ENCODE results near the gene ID3. TPM values are rescaled to one million over a fixed set of nuclear protein-coding genes. Genes with fewer than 3 reads are reported as not detected.

Gene ID3, protein sequence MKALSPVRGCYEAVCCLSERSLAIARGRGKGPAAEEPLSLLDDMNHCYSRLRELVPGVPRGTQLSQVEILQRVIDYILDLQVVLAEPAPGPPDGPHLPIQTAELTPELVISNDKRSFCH
- 332 and 376 TPM in 2 replicates for total RNA-seq (2014; rRNA removed; shearing (Covaris generic))
- 680 and 684 TPM in 2 replicates for polyA plus RNA-seq (2016; fragmentation: Nextera tagmentation; extraction: Ambion mirVana)

DNA sequence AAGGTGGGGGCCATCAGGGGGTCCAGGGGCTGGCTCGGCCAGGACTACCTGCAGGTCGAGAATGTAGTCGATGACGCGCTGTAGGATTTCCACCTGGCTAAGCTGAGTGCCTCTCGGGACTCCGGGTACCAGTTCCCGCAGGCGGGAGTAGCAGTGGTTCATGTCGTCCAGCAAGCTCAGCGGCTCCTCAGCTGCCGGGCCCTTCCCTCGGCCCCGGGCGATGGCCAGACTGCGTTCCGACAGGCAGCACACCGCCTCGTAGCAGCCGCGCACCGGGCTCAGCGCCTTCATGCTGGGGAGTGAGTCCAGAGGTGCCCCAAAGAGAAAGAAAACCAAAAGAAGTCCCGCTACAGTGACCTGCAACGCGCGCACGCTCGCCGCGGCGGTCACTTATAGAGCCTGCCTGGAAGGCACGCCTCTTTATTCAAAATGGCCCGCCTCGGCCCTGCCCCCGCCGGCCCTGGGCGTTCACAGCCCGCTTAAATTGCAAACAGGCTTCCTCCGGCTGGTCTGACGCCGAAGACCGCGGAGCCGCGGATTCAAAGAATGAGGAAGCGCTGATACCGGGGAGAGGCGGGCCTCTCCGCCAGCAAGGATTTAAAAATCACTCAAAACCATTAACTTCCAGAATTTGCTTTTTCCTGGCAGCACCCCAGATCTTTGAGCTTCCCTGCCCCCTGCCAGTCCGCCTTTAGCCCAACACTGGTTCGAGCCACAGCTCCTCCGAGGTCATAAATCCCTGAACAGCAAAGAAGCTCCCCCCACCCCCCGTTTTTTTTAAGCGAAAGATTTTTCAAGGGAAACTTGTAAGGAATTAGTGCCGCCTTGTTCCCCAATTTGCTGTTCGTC, at the start of gene ID3:
Gene ID3 (minus strand): TSS at position 366 of the 849 bp plus-strand sequence. CDS start 75 bp downstream, at position 291.
- peaks cover 70% of the 10 kb centered on the region for H3K4me1 ChIP-seq (ENCODE audit: insufficient read depth)
- peak within 1 kb of the TSS; percentile 98 for H3K4me3 ChIP-seq

DNA sequence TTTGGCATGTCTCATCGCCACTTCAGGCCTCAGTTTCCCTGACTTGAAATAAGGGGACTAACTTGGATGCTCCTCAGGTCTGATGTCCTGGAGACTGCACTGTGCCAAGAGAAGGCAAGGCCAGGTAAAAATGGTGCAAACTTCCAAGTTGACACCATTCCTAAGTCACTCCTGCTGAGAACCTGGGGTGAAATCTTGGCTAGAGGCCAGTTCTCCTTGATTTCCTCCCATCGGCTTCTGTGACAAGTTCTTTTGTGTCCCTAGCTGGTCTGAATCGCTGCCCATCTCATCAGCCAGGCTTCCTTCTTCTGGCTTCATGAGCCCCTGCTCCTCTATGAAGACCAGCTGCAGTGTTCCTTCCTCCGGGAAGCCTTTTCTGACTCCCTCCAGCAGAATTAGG, 48.6 kb upstream of the ID3 start:
- no peak overlapping the region for H3K9ac ChIP-seq
- H3K4me2 ChIP-seq (ENCODE audit: unreplicated experiment), result no peak overlapping the region
- H3K4me1 ChIP-seq (ENCODE audit: insufficient read depth), result no peaks in the 10 kb centered on the region
- no peak overlapping the region for H3K27ac ChIP-seq
- no peak for DNase-seq
- no peak overlapping the region for H3K4me3 ChIP-seq
- no peaks in the 10 kb centered on the region for H3F3A ChIP-seq (ENCODE audit: insufficient read depth)
- in situ Hi-C loops (cut with MboI), result no loop called here
- no peaks in the 10 kb centered on the region for H3K27me3 ChIP-seq (replicated peaks; ENCODE audit: insufficient read depth)
- WGBS, 2 experiments (ENCODE audit: low coverage in 1 of 2, low lambda C conversion rate in 2 of 2, missing lambda C conversion rate in 2 of 2), result 59 to 69% methylated on average over 4 of the region's 4 CpGs
- H3K36me3 ChIP-seq (ENCODE audit: low read depth), result no peaks in the 10 kb centered on the region
- no peak for TF ChIP-seq EZH2 (IDR thresholded peaks at IDR 0.05; ENCODE audit: insufficient read depth, poor library complexity, severe bottlenecking)
- no peak for TF ChIP-seq EZH2phosphoT487 (IDR thresholded peaks at IDR 0.05; ENCODE audit: insufficient read depth, low read depth)
- no peaks in the 10 kb centered on the region for H4K20me1 ChIP-seq (ENCODE audit: insufficient read depth)
- H3K9me2 ChIP-seq (ENCODE audit: insufficient read depth), result no peaks in the 10 kb centered on the region
- no peaks in the 10 kb centered on the region for H3K79me2 ChIP-seq (ENCODE audit: insufficient read depth)
- H3K9me3 ChIP-seq (ENCODE audit: low read depth), result no peaks in the 10 kb centered on the region
- H2AFZ ChIP-seq, result no peak overlapping the region

More for the DNA sequence above, at the start of gene ID3:
- H4K20me1 ChIP-seq (ENCODE audit: insufficient read depth), result no peaks in the 10 kb centered on the region
- no peaks in the 10 kb centered on the region for H3K9me2 ChIP-seq (ENCODE audit: insufficient read depth)
- no peaks in the 10 kb centered on the region for H3K27me3 ChIP-seq (replicated peaks; ENCODE audit: insufficient read depth)
- no peaks in the 10 kb centered on the region for H3K9me3 ChIP-seq (ENCODE audit: low read depth)
- in situ Hi-C loops (cut with MboI), result no loop called here
- peak within 1 kb of the TSS; percentile 100 for H3K27ac ChIP-seq
- peaks cover 7% of the 10 kb centered on the region for H3K36me3 ChIP-seq (ENCODE audit: low read depth)
- 1% methylated on average over 54 to 56 of the region's 57 CpGs for WGBS, 2 experiments (ENCODE audit: low coverage in 1 of 2, low lambda C conversion rate in 2 of 2, missing lambda C conversion rate in 2 of 2)
- H3K79me2 ChIP-seq (ENCODE audit: insufficient read depth), result peaks cover 42% of the 10 kb centered on the region
- peak within 1 kb of the TSS; percentile 15; the same call in 1 of the 2 replicates for H2AFZ ChIP-seq
- H3K9ac ChIP-seq, result peak within 1 kb of the TSS; percentile 100
- H3F3A ChIP-seq (ENCODE audit: insufficient read depth), result peaks cover 80% of the 10 kb centered on the region
- TF ChIP-seq EZH2phosphoT487 (IDR thresholded peaks at IDR 0.05; ENCODE audit: insufficient read depth, low read depth) (no peak), EZH2 (IDR thresholded peaks at IDR 0.05; ENCODE audit: insufficient read depth, poor library complexity, severe bottlenecking) (no peak)
- DNase-seq, result peak; percentile 99
- H3K4me2 ChIP-seq (ENCODE audit: unreplicated experiment), result peak within 1 kb of the TSS; percentile 91

DNA sequence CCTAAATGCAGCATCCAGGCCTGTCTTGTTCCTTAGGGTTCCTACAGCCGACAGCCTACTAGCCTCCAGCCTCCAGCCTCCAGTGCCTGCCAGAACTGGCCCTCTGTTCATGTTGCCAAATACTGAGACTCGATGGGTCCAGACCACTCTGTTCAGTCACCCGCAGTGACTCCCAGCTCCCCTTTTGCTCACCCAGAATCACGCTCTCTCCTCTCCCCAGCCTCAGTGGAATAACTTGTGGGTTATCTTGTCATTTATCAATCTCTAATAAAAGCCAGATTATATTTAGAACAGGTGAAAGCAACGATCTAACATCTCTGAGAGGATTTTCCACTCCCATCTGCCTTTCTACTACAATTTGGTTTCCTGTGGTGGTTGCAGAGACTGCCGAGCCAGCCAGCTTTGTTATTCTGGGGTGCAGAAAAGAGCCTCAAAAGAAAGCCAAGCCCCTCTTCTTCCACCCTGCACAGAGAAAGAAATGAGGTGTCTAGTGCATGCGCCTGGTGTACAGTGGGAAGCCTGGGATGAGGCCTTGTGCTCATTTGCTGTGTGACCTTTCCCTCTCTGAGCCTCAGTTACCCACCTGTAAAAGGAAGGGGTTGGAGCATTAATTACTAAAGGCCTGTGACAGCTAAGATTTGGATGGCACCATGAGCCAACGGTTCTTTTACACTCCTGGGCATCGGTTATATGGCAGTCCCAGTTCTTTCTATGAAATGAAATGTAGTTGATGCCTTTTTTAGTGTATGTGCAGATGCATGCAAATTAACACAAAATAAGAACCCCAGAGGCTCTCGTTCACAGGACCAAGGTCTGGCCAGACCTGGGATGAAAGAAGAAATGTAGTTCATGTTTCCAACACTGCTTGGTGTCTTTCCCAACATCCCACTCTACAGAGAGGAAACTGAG, 42.9 kb upstream of the ID3 start:
- no peak overlapping the region for H2AFZ ChIP-seq
- H3K9me2 ChIP-seq (ENCODE audit: insufficient read depth), result no peaks in the 10 kb centered on the region
- no peak overlapping the region for H3K27ac ChIP-seq
- H3K4me3 ChIP-seq, result no peak overlapping the region
- in situ Hi-C loops (cut with MboI), result no loop called here
- WGBS, 2 experiments (ENCODE audit: low coverage in 1 of 2, low lambda C conversion rate in 2 of 2, missing lambda C conversion rate in 2 of 2), result 91 to 94% methylated on average over 10 of the region's 10 CpGs
- H3K27me3 ChIP-seq (replicated peaks; ENCODE audit: insufficient read depth), result no peaks in the 10 kb centered on the region
- H3K4me1 ChIP-seq (ENCODE audit: insufficient read depth), result peaks cover 6% of the 10 kb centered on the region; the same call in 1 of the 2 replicates
- no peaks in the 10 kb centered on the region for H4K20me1 ChIP-seq (ENCODE audit: insufficient read depth)
- no peaks in the 10 kb centered on the region for H3F3A ChIP-seq (ENCODE audit: insufficient read depth)
- no peak overlapping the region for H3K4me2 ChIP-seq (ENCODE audit: unreplicated experiment)
- H3K79me2 ChIP-seq (ENCODE audit: insufficient read depth), result no peaks in the 10 kb centered on the region
- no peaks in the 10 kb centered on the region for H3K9me3 ChIP-seq (ENCODE audit: low read depth)
- no peak for DNase-seq
- no peaks in the 10 kb centered on the region for H3K36me3 ChIP-seq (ENCODE audit: low read depth)
- TF ChIP-seq EZH2 (IDR thresholded peaks at IDR 0.05; ENCODE audit: insufficient read depth, poor library complexity, severe bottlenecking) (no peak), EZH2phosphoT487 (IDR thresholded peaks at IDR 0.05; ENCODE audit: insufficient read depth, low read depth) (no peak)
- H3K9ac ChIP-seq, result no peak overlapping the region
